Activated naive CD4-positive, alpha-beta T cell (primary cell): ENCODE measurements around the gene SERPINB4.

Experiments
- DNase-seq, 4 experiments: peaks; one replicate each; lab custom pipeline; 2025; lab: John Stamatoyannopoulos, UW

Gene SERPINB4

DNA sequence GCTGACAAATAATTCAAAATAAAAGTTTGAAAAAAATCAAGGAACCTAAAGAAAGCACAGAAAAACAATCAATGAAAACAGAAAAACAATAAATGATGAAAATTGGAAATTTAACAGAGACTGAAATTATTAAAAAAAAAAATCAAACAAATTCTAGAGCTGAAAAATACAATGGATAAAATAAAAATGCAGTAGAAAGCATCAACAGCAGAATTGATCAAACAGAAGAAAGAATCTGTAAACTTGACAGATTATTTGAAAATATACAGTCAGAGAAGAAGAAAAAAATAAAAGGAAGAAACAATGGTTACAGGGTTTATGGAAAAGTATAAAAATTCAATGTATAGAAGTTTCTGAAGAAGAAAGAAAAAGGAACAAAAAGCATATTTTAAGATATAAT is 16.2 kb downstream of the SERPINB4 start:
- no peak for DNase-seq

DNA sequence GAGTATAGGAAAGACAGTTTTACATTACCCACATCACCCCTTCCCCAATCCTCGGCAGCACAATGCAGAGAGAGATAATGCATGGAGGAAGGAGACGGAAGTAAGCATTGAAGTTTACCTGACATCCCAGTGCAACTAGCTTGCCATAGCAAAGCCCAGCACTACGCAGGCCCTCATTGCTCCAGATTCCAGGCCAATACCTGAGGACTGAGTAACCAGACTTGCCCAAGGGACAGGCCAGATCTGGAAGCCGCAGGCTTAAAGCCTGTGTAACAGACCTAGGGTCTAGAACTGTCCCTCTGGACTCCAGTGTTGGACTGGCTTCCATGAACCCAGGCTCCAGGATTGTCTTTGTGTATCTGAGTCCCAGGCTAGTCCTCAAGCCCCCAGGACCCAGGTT is 17.6 kb downstream of the SERPINB4 start:
- no peak for DNase-seq

DNA sequence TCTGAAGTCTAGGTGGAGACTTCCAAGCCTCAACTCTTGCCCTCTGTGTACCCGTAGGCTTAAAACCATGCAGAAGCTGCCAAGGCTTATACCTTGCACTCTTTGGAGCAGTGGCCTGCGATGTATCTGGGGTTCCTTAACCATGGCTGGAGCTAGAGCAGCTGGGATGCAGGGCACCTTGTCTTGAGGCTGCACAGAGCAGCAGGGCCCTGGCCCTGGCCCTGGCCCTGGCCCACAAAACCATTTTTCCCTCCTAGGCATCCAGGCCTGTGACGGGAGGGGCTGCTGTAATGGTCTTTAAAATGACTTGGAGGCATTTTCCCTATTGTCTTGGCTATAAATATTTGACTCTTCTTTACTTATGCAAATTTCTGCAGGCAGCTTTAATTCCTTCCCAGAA is 19.2 kb downstream of the SERPINB4 start:
- DNase-seq, result no peak

DNA sequence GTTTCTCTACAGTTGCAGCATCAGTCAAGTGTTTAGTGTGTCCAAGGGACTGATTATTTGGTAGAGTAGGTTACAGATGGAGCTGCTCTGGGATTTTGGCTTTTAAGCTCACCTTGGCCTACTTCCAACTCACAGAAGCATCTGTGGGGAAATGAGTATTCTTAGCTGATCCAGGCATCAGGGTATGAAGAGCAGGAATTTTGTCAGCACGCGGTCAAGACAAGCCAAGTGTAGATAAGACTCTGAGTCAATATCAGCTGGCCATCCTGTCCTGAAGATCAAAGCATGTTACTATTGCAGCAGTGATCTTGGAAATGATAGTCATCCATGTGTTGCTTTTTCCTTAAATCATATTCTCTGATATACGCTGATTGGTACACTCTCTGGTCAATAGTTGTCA is 24.4 kb downstream of the SERPINB4 start:
- no peak for DNase-seq

DNA sequence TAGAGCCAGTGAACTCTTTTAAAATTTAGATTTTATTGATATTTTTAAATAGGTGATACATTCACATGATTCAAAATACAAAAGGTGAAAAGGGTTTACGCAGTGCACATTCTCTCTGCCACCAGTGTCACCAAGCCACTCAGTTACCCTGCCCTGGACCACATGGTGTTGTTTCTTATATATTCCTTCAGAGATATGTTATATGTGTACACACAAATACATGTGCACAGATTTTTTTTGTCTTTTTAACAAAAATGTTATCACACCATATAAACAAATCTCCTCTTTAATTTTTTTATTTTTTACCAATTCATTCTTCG is 26.2 kb downstream of the SERPINB4 start:
- DNase-seq, result no peak

DNA sequence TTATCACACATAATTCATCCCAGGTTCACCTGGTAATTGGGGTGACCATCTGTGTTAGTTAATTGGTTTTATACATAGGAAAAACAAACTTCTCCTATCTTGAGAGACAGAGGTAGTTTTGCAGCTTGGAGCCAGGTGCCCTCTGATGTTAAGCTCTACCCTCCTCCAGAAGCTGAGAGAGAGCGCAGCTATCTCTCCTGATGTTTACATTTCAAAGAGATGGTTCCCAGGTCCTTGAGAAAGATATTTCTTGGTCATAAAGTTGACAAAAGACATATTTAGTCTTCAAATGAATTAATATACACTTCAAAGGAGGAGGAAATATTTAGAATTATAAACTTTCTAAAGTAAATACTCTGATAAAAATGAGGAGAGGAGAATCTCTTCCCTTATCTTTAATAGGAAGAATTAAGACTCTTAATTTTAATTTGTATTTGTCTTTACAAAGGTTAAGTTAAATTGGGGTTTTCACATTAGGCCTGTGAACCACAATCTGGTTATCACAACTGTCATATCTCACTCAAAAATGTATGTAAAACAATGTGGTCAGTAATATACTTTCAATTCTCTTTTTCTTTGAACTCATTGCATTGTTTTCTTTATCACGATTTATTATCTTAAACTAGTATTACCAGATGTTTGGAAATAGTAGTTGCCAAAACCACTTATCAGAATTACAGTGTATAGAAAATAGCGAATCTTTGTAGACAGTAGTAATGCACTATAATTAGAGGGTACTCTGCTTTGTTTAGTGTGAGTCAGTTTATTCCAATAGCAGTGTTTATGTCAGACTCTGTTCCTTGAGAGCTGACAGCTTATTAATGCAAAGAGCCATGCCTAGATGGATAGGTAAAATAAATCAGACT is 26.8 kb downstream of the SERPINB4 start:
- DNase-seq, result no peak

DNA sequence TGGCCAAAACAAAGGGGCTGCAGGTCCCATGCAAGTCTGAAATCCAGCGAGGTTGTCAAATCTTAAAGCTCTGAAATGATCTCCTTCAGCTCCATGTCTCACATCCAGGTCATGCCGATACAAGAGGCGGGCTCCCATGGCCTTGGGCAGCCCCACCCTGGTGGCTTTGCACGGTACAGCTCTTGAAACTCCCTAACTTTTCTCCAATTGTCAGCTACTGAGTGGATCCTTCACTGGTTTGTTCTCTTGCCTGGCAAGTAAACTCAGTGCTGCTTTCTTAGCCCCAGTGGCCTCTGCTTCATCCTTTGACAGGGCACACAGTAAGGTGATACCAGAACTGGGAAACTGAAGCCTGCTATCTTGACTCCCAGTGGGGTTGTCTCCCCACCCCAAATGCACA is 30.6 kb downstream of the SERPINB4 start:
- no peak for DNase-seq

DNA sequence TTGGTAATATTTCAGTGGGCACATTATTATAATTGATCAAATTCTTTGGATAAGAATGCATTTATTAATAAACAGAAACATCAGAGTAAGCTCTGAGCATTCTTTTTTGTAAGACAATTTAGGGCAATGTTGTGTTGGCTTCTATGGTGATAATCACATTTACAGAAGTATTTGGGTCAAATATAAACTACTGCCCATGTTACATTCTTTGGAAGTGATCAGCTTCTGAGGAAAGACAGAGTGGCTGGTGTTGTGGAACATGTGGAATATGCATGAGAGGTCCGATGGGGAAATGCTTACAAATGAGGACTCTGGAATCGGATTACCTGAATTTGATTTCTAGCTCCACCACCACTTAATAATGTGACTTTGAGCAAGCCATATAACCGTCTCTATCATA is 37.5 kb downstream of the SERPINB4 start:
- DNase-seq, result no peak

DNA sequence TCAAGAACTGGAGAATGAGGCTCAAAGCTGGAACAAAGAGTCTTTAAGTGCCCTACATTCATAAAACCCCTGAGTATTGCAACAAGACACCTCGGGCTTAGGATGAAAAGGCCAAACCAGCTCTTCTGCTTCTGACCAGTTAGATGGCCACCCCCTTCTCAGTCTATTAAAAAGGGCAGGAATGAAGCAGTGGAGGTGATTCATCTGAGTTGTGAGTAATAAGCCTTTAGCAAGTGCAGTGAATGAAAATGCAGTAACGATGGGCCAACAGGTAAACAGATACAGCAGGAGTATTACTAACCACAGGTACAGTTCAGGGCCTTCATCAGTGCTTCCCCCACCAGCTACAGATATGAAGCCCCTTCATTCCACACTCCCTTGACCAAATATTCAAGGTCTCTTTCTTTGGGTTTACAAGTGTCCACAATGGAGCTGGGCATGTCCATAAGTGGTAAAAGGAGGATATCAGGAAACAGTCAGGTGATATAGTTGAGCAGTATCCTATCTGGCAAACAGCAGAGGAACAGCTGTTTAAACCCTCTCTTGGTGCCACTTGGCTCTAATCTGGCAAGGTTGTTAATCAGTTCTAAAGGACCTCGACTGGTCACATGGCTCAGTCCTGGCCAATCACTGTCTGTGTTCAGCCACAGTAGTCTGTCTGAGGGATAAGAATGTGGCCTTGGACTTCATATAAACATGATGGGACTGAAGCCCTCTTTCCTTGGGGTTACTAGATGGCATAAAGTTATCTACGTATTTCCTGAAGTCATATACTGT is 39.1 kb downstream of the SERPINB4 start:
- no peak for DNase-seq

DNA sequence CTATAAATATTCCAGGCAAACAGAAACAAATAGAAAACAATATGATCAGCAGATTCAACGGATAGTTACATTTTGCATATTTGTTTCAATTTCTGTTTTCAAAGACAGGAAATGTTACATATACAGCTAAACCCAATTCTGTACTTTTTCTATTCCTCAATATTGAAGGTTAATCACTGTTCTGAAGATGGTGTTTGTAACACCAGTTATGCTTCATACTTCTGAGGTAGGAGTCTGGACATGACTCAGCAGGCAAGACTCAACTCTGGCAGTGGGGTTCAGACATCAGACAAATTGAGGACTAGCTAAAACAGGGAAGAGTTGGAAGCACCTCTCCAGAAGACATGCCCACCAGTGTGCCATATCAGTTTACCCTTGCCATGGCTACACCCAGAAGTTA is 40.3 kb downstream of the SERPINB4 start:
- DNase-seq, result no peak

DNA sequence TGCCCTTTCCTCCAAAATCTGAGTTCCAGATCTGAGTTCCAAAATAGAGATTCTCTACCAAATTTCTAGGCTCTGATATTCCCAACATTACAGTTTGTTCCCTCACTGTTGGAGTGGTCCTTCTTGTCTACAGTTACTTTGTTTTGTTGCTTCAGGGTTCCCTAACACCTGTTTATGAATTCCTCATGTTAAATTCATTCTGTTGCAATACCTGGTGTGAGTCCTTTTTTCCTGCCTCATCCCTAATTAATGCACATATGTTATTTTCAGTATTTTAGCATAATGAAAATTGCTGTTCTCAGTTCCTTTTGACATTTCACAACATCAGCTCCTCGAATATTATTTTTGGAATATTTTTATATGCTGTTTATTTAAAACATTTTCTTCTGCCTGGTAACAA is 40.7 kb downstream of the SERPINB4 start:
- no peak for DNase-seq

DNA sequence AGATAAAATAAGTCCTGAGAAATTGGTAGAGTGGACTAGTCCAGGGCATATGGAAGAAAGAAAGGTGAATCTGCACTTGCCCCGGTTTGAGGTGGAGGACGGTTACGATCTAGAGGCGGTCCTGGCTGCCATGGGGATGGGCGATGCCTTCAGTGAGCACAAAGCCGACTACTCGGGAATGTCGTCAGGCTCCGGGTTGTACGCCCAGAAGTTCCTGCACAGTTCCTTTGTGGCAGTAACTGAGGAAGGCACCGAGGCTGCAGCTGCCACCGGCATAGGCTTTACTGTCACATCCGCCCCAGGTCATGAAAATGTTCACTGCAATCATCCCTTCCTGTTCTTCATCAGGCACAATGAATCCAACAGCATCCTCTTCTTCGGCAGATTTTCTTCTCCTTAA is 47.1 kb downstream of the SERPINB4 start:
- no peak for DNase-seq

DNA sequence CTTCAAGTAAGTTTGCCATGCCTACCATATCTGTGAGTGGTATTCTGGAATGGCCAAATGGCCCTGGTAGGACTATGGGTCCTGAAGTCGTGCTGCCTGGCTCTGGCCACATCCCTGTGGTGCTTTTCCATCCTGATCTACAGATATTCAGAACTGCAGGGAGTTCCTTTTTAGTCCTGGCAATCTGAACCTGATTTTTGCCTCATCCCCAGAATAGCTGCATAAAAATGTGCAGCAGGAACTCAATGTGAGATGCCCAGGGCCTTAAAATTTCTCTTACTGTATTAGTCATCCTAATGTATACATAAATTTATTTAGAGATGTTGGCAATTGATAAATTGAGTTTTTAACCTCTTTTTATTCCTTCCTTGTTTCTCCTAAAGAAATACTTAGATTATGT is 51.6 kb downstream of the SERPINB4 start:
- DNase-seq, result no peak

DNA sequence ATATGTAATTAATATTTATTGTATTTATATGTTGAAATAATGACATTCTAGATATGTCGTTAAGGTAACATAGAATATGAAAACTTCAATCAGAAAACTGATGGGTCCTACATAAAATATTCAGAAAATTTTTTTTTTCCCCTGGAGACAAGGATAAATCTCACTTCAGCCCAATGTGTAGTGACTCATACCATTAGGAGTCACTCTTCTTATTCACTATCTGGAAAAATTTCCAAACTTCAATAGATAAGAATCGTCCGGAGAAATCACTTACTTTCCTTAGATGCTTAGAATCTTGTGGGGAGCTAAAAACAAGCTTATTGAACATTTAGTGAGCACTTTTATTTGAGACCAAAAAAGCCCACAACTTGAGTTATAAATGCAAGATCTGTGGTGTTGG is 52.3 kb downstream of the SERPINB4 start:
- DNase-seq, result no peak

DNA sequence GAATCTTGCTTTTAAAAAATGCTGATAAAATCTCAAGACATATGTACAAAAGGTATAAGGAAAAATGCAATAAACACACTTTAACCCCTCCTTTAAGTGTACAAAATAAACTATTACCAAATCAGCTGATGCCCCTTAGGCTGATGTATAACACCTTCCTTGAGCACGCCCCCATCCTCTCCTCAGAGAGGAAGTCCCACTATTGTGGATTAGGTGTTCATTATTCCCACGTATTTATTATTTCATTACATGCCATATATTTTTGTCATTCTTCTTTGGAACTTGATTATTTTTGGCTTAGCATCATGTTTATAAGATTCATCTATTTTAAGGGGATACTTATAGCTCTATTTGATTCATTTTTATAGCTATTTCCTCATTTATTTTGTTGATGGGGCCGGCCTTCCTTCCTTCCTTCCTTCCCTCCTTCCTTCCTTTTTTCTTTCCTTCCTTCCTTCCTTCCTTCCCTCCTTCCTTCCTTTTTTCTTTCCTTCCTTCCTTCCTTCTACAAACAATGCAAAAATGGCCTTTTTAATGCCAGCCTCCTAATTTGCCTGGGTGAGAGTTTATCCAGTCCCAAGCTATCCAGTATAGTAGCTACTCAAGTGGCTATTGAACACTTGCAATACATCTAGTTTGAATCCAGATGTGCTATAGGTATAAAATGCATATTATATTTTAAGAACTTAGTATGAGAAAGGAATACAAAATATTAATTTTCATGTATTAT is 52.9 kb downstream of the SERPINB4 start:
- DNase-seq, result no peak

DNA sequence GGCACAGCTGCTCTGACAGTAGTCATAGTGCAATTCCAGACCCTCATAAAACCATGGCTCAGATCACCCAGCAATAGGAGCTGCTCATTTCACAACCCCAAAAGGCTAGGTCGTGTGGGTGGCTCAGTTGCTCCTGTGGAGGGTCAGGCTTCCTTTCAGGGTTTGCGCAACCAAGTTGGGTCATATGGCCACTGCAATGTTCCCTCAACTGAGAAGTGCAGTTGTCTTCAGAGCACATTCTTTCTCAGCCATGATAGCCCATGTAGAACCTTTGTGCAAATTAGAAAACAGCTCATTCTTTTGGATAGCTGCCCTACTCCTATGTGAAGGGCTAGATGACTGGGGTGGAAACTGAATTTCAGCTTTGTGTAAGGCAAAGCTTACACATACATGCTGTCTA is 53.7 kb downstream of the SERPINB4 start:
- no peak for DNase-seq

DNA sequence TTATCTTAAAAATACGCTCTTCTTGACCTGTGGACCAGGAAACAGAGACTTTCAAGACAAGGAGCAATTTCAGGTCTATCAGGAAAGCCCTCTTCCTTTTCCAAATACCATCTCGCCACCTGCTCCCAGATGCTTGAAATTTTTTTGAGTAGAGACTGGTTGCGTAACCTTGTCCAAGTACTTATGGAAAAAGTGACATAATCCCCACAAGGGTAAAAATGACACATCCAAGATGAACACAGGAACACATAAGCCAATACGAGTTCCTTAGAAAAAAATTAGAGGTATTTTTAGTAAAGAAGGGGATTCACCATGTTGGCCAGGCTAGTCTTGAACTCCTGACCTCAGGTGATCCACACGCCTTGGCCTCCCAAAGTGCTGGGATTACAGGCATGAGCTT is 55.1 kb downstream of the SERPINB4 start:
- no peak for DNase-seq
